RPMI7951 (cell line): ENCODE data around the gene EEF2. TPM values are rescaled to one million over a fixed set of nuclear protein-coding genes. Genes with fewer than 3 reads are reported as not detected.
"Not testable (repeated sequence)": the region's sequence is repeated elsewhere in the genome, so short reads cannot be mapped to it uniquely, and the experiment has no call there.

Experiments used
- DNase-seq: peaks from one replicate; pipeline ENCODE4 v3.0.0-alpha.2; 2012; ENCODE audit warnings: low read depth
- total RNA-seq: library from RNA; depleted of rRNA; stranded (reverse); fragments of >200 nt; shearing (Covaris generic); gene quantifications from 2 replicates; pipeline ENCODE4 v1.2.3, GENCODE V29; 2014

EEF2 gene
- total RNA-seq, 1 experiment from 2014 or later: 603 TPM

DNA sequence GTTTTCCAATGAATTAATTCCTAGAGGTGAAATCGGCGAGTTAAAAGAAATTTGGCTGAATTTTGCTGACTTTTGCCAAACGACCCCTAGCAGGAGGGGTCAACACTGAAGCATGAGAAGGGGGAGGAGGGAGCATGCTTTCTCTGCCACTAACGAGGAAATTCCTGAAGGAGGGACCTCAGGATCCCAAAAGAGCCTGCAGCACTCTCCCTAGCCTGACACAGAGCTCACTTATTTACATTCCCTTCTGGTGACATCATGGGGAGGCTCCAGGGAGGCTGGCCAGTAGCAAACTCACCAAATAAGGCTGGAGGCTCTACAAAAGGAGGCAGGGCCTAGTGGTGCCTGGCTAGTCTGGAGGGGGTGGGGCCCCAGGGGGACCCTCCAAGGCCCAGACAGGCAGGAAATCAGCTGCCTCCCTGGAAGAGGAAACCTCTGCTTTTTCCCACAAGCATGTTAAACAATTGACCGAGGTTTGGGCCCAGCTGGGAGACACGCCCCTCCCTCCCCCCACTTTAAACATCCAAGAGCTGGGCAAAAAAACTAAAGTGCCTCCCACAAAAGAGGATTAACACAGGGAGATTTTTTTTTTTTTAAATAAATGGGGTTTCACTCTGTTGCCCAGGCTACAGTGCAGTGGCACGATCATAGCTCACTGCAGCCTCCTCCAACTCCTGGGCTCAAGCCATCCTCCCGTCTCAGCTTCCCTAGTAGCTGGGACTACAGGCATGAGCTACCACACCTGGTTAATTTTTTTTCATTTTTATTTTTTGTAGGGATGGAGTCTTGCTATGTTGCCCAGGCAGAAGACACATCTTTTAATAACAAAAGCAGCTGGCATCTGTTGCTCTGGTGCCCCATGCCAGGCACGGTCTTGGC, 16.5 kb downstream of the EEF2 start:
- DNase-seq: peak; percentile 99

DNA sequence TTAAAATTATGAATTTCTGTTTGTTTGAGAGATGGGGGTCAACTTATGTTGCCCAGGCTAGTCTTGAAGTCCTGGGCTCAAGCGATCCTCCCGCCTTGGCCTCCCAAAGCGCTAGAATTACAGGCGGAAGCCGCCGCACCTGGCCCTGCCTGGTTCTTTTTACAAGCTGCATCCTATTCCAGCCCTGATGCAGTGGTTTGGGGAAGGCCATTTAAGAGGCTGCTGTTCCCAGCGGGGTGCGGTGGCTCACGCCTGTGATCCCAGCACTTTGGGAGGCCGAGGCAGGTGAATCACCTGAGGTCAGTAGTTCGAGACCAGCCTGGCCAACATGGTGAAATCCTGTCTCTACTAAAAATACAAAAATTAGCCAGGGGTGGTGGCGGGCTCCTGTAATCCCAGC, 17.3 kb downstream of the EEF2 start:
- DNase-seq: not testable (repeated sequence)

DNA sequence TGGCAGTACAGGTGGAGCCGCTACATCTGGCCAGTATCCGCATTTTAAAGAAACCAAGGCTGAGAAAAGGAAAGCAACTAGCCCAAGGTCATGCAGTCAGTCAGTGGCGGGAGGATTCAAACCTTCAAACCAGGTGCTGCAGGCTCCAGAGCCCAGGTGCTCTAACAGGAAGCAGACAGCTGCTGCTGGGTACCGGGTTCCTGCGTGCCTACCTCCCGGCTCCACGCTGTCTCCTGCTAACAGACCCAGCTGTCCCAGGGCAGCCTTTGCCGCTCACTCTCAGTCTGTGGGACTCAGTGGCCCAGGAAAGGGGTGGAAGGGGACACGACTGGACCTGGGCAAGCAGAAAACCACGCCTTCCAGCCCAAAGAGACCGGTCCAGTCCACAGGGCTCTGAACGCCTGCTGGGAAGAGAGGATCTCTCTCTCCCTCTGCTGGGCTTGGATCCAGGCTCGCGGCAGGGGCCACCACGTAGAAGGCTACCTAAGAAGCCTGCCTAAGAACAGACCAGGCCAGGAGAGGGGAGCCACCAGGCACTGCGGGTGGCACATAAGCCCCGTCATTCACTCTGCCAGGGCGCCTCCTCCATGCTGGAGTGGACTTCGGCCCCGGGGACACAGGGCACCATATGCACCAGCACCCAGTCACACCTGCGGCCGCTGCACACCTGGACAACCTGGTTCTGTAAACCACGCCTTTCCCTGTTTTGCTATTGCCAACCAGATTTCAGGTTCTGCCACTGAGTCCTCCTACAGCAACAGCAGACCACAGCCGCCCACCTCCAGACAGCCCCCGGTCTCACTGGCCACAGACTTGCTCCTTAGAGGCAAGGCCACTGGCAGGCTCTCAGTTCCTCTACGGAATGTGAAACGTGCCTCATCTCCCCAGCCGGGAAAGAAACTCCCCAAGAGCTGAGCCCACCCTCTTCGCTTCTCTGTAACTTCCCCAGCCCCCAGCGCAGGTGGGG, 18.9 kb downstream of the EEF2 start:
- DNase-seq: no peak

DNA sequence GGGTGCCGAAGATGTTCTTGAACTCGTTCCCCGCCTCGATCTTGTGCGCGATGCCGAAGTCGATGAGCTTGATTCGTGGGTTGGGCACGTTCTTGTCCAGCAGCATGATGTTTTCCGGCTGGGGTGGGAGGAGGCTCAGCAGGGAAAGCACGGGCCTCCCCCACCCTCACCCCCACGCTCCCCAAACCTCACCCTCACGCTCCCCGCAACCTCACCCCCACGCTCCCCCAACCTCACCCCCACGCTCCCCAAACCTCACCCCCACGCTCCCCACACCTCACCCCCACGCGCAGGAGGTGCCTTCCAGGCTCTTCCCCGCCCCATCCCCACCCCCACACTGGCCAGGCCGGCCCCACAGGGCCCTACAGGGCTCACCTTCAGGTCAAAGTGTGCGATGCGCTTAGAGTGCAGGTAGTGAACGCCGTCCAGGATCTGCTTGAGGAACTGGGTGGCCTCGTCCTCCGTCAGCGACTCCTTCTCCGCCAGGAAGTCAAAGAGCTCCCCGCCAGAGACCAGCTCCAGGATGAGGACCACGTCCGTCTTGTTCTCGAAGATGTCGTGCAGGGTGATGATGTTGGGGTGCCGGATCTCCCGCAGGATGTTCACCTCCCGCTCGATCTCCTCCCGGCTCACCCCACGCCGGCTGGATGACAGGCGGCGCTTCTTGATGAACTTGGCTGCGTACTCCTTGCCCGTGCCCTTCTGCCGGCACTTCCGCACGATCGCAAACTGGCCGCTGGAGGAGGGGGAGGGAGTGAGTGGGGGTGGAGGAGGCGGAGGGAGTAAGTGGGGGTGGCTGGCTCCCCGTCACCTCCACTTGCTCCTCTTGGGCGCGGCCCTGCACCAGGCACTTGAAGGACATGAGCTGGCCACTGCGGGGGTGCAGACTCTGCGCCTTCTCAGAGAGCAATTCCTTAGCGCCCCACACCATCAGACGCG, 20.7 kb downstream of the EEF2 start:
- DNase-seq: no peak

DNA sequence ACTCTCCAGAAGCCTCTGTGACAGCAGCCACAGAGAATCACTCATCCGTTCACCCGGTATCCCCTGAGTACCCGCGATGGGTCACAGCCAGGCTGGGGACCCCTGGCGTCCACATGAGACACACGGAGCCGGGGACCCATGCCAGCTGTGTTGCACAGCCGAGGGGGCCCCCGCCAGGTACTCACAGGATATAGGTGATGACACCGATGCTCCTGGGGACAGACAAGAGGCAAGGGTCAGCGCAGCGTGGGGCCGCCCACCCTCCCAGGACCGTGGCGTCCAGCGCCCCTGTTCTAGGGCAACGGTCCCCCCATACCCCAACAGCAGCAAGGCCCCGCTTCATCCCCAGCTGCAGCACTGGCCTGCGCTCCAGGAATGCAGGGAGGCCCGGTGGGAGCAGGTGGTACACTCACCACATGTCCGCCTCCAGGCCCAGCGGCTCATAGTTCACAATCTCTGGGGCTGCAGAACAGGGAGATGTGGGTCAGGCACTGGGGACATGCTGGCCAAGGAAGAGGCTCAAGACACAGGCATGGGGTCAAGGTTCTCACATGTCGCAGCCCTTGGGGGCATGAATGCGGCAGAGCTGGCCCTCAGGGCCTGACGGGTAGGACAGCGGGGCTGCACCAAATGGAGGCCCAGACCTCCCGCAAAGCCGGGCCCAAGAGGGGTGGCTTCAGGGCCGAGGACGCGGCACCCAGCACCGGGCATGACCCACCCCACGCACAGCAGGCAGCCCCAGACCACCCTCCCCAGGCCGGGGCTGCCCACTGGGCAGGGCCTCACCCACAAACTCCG, 21.6 kb downstream of the EEF2 start:
- no peak for DNase-seq

DNA sequence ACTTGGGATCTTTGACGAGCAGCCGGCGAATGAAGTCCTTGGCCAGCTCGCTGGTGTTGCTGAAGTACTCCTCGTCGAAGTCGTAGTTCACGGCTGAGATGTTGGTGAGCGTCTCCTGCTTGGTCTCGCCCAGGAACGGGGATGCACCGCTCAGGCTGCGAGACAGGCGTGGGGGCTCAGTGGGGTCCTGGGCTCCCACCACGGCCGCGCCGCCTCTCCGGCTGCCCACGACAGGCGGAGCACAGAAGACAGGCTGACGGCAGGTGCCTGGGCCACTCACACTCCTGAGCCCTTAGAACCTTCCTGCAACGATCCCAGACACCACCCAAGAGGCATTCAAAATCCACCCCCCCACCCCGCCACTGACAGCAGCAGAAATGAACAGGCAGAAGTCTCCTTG, 24.3 kb downstream of the EEF2 start:
- no peak for DNase-seq

DNA sequence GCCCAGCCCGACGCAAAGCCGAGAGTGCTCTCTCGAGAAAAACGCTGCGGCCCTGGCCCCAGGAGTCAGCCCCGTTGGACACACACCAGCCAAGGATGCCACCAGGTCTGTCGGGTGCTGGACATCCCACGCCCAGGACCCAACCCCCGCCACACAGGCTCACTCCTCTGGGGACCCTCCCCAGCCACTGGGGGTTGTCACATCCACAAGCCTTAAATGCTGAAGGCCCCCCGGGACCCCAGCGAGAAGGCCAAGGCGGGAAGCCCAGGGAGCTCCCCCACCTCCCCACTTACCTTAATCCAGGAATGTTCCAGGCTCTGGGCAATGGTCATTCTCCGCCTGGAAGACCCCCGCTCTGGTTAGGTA, 25.5 kb downstream of the EEF2 start:
- DNase-seq: no peak

DNA sequence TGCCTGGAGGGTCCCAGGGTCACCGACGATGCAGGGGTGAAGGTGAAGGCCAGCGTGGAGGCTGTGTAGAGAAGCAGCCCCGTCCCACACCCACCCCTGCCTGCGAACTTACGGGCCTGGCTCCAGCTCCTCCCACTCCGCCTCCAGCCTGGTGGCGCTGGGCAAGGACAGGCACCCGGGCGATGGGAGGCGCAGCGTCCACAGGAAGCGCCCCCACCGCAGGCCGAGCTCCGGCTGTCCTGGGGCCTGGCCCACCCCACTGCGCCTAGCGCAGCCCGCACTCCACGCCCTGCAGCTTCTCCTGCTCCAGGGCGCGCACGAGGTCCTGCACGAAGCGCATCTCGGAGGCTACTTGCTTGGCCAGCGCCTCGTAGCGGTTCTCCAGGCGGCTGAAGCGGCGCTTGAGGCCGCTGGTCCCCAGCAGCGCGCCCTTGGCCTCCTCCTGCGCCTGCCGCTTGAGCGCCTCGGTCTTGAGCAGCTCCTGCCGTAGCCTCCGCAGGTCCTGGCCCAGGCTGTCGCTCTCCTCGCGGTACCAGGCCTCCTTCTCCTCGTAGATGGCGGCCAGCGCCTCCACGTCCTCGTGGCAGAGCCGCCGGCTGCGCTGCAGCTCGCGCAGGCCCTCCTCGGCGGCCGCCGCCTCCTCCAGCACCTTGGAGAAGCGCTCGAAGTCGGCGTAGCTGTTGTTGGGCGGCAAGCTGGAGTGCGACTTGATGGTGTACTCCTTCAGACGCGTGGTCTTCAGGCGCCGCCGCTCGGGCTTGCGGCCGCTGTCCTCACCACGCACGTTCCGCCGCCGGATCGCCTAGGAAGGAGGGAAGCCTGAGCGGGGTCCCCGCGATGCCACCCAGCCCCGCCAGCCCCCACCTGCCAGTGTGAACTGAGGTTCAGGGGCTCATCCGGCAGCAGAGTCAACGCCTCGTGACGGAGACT, 26.2 kb downstream of the EEF2 start:
- no peak for DNase-seq

DNA sequence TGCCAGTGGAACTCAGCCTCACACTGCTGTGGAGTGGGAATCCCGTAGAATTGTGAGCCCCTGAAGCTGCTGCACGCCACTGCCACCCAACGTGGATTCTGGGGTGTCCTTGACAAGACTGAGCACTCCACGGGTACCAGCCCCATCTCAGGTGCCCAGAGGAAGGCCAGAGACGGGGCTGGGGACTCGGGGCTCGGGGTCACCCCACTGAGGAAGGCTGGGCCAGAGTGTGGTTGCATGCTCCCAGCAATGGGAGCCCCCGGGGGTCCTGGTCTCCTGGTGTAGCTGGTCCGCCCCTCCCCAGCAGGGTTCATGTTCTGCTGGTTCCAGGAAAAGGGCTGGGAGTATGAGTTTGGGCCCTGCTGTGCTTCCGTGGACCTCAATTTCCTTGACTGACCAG, 29.6 kb downstream of the EEF2 start:
- DNase-seq: no peak

DNA sequence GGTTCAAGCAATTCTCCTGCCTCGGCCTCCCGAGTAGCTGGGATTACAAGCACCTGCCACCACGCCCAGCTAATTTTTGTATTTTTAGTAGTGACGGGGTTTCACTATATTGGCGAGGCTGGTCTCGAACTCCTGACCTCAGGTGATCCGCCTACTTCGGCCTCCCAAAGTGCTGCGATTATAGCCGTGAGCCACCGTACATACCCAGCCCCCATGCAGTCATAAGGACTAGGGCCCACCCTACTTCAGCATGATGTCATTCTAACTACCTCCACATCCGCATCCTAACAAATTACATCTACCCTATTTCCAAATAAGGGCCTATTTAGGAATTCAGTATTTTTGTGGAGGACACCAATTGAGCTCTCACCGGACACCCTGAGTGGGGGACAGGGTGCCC, 30.0 kb downstream of the EEF2 start:
- not testable (repeated sequence) for DNase-seq

DNA sequence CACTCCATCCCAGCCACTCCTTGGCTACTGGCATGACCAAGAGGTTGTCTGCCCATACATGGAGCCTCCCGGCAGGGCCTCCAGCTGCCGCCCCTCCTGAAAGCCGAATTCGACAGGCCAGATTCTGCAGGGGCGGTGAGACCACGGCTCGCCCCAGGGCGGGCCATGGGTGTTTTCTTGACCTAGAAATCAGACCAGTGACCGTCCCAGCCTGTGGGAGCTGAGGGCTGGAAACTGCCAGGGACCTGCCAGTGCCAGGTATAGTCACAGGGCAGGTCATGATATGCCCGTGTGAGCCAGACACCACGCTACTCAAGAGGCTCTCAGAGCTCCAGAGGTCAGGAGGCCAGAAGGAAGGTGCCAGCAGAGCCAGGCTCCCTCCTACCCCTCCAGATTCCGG, 31.2 kb downstream of the EEF2 start:
- DNase-seq: no peak

DNA sequence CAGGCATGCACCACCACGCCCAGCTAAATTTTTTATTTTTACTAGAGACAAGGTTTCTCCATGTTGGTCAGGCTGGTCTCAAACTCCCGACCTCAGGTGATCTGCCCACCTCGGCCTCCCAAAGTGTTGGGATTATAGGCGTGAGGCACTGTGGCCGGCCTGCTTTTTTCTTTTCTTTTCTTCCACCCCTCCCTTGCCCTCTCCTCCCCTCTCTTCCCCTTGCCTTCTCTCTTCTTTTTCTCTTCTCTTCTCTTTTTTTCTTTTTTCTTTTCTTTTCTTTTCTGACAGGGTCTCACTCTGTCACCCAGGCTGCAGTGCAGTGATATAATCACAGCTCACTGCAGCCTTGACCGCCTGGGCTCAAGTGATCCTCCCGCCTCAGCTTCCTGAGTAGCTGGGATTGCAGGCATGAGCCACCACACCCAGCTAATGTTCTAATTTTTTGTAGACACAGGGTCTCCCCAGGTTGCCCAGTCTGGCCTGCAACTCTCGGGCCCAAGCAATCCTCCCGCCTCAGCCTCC, 32.4 kb downstream of the EEF2 start:
- DNase-seq: not testable (repeated sequence)

DNA sequence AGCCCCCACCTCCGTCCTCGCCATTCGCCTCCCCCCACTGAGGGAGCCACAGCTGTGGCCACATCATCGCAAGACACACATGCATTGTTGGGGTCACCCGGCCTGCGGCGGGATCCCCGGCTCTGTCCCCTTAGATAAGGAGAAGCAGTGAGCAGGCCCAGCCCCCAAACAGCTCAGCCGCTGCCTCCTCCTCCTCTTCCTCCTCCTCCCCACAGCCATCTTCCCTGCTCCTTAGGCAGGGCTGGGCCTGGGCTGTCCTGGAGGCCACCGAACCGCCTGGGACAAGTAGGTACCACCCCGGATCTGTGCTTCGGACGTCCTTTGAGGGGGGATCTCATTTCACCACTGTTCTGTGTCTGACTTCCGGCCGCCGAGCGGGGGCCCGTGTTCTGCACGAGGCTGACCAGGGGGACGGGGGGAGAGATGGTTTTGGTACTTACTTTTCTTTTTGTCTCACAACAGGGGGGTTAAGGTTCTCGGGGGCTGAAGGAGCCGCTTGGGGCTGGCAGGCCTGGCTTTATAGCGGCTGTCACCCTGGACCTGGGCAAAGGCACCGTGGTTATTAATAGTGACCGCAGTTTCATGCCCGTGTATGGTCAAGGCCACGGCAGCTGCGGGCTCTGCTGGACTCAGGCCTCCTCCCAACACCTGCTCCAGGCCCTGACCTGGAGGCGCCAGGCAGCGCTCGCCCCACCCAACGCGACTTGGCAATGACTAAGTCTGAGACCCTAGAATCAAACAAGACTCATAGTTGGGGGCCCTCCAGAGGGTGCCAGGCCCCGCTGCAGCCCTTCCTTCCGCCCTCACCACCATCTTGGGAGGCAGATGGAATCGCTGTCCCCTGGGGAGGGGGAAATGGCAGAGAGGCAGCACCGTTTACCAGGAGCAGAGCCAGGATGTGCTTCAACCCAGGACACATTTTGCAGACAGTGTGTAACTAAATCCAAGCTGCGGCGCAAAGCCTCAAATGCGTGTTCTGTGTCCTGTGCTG, 34.1 kb downstream of the EEF2 start:
- no peak for DNase-seq

DNA sequence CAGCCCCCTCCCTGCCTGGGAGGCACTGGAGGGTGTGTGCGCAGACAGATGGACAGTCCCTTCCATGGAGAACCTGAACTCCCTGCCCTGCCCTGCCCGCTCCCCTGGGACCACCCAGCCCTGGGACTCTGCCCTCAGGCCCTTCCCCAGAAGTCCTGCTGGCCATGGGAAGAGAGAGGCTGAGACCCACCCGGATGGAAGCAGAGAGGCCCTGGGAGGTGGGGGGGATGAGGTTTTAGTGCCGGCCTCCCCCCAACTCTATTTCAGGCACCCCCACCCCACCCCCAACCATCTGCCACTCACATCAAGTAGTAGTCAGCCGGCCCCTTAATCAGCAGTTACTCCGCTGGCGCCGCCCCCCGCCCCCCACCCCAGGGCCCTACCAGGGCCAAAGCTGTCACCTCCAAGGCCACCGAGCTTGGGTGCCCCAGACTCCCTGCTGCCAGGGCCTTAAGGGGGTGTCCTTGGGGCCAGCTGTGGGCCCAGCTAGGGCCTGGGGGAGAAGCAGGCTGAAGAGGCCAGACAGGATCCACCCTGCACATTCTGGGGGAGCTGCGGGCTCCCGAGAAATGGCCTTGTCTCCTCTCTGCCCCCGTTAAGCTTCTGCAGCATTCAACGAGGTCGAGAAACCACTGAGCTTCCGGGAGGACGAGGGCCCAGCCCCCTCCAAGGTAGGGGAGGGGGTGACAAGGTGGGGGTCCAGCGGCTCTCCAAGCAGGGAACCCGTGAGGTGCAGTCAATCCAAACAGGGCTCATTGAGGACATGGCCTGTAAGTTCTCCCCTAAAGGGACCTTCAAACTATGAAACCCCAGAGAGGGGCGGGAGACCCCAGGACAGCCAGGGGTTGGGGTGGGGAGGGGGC, 35.0 kb downstream of the EEF2 start:
- DNase-seq: no peak

DNA sequence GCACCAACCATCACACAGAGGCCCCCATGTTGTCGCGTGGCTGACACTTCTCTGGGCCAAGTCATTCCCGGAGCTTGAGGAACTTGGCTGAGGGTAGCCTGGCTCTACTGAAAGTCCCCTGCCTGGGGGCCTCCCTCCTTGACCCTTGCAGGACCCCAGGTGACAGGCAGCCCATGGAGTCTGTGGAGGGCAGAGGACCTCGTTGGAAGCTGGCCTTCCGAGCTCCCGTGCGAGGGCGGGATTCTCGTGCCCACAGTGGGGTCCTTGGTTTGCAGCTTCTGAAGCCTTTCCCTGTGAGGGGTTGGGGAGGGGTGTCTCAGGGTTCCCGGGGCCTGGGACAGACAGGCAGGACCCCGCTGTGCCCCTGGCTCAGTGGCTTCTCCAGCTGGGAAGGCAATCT, 36.0 kb downstream of the EEF2 start:
- DNase-seq: no peak

DNA sequence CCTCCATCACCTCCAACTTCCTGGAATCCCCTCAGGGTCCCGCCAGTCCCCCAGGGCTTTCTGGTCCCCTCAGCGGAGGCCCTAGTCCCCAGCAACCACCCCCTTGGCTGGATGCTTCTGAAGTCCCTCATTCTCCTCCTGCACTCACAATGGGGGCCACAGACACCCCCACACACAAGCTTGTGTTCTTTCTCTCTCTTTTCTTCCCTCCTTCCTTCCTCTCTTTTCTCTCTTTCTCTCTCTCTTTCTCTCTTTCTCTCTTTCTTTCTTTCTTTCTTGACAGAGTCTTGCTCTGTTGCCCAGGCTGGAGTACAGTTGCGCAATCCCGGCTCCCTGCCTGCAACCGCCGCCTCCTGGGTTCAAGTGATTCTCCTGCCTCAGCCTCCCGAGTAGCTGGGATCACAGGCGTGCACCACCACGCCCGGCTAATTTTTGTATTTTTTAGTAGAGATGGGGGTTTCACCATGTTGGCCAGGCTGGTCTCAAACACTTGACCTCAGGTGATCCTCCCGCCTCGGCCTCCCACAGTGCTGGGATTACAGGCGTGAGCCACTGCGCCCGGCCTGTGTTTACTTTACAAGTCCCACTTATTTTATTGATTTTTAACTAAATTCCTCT, 37.8 kb downstream of the EEF2 start:
- not testable (repeated sequence) for DNase-seq

DNA sequence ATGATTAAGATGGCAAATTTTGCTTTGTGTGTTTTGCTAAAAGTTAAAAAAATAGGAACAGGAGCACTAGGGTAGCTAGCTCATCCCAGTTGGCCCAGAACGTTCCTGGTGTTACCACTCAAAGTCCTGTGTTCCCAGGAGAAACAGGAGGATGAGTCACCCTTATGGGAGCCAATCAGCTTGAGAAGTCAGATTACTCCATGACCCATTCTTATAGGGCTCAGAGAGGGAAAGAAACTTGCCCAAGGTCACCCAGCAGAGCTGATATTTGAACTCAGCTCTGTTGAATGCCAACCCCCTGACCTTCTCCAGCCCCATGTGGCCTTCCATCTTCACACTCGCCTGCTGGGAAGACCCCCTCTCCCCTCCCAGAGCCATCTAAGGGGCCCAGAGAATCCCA, 39.4 kb downstream of the EEF2 start:
- DNase-seq: peak; percentile 14
